Fibroblast of skin of abdomen (primary cell): ENCODE measurements around the gene THRA. TPM values are rescaled to one million over a fixed set of nuclear protein-coding genes. Genes with fewer than 3 reads are reported as not detected.
A peak's percentile ranks its signal among the peaks of the same experiment; 100 is the strongest.

Experiments used
- DNase-seq: peaks from one replicate; pipeline ENCODE4 v3.0.0-alpha.2; 2013
- polyA plus RNA-seq, 2 experiments: library from polyadenylated mRNA; unstranded; fragments of 120-200 nt; gene quantifications; one replicate each; pipeline ENCODE4 v1.2.1, GENCODE V29; 2013; ENCODE audit not compliant: insufficient read length in 2 of 2

Gene THRA
- 41.4 TPM for polyA plus RNA-seq (2013, experiment 1 of 2; ENCODE audit: insufficient read length)
- polyA plus RNA-seq (2013, experiment 2 of 2; ENCODE audit: insufficient read length), result 41.2 TPM

DNA sequence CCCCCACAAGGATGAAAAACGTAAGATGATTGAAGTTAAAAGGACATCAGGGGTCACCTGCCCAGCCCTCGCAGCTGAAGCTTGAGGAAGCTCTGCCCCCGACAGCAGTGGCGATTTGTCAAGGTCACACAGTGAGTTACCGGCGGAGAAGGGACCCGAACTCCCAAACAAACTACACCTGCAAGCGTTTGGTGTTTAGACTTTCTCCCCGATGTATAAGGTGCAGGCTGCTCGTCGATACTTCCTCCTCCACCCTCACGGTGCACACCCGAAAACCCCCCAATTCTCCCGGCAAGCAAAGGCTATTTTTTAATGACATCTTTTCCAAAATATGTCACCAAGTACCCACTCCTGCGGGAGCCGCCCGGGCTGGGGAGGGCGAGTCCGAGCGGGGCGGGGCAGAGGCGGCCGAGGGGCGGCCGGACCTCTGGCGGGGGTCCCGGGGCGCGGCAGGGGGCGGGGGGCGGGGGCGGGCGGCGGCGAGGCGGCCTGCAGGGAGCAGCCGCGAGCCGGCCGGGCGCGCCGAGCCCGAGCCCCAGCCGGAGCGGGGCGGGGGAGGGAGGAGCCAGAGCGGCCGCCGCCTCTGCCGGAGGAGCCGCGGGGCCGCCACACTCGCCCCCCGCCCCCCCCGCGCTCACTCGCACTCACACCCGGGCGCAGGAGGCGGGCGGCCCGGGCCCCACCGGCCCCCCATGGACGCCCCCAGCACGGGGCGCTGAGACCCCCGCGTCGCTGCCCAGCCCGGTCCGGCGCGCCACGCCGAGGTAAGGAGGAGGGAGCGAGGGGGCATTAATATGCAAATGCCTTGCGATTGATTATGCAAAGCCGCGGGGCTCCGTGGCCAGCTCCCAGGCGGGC is at the start of gene THRA:
TSS of gene THRA (plus strand) at position 637 of the 858 bp plus-strand sequence. CDS start 11,524 bp downstream, outside the sequence.
- DNase-seq, result peak; percentile 53

GRCh38 chr17:40014375-40014980 is 48.3 kb upstream of the THRA start:
- peak; percentile 22 for DNase-seq

- no peak for DNase-seq
Measured at GRCh38 chr17:40015005-40015997, 47.5 kb upstream of the THRA start, which contains the start of gene CSF3. TSS of gene CSF3 (plus strand) at chr17:40015440. CDS start at chr17:40015475, 35 bp downstream.

- DNase-seq, result no peak
Measured at GRCh38 chr17:40015998-40016985, 46.5 kb upstream of the THRA start.

DNA sequence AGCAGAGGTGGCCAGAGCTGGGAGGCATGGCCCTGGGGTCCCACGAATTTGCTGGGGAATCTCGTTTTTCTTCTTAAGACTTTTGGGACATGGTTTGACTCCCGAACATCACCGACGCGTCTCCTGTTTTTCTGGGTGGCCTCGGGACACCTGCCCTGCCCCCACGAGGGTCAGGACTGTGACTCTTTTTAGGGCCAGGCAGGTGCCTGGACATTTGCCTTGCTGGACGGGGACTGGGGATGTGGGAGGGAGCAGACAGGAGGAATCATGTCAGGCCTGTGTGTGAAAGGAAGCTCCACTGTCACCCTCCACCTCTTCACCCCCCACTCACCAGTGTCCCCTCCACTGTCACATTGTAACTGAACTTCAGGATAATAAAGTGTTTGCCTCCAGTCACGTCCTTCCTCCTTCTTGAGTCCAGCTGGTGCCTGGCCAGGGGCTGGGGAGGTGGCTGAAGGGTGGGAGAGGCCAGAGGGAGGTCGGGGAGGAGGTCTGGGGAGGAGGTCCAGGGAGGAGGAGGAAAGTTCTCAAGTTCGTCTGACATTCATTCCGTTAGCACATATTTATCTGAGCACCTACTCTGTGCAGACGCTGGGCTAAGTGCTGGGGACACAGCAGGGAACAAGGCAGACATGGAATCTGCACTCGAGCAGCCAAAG is 45.2 kb upstream of the THRA start:
- DNase-seq, result no peak

DNA sequence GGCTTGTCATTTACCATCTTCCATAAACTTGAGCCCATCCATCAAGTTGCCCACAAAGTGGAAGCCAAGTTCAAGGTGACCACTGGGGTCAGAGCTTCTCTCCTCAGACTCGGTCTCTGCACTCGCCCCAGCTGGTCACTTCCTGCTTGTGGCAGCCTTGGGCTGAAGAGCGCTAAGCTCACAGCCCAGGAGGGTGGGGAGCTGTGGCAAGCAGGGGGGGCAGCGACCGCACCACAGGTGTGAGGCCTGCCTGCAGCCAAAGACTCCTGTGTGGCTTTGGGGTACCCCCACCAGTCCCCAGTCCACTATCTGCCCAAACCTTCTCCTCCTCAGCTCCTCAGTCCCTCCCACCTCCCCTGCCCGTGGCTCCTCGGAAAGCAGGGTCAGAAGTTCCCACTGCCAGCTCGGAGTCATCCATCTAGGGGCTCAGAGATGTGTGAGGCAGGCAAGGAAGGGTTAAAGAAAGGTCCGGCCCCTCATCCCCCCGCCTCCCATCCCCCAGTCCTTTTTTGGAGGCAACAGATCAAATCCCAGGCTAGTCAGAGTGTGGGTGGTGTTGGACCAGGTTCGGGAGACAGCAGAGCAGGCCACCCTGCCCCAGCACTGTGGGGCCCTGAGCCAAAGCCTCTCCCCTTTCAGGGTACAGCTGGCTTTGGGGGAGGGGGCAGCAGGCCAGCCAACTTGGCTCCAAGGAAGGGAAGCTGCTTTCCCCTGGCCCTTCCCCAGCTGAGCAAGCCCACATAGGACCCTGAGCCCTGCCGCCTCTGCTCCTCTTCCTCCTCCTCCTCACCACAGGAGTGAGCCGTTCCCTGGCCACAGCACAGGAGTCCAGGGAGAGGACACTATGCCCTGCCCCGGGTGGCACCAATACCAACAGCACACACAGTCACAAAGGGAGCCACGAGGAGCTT is 44.3 kb upstream of the THRA start:
- peak; percentile 35 for DNase-seq

- DNase-seq, result peak; percentile 63
Measured at GRCh38 chr17:40019140-40019991, 43.4 kb upstream of the THRA start.

- DNase-seq, result no peak
Measured at GRCh38 chr17:40020146-40020545, 42.6 kb upstream of the THRA start.

GRCh38 chr17:40021451-40021971 is 41.3 kb upstream of the THRA start:
- DNase-seq, result peak; percentile 55

DNA sequence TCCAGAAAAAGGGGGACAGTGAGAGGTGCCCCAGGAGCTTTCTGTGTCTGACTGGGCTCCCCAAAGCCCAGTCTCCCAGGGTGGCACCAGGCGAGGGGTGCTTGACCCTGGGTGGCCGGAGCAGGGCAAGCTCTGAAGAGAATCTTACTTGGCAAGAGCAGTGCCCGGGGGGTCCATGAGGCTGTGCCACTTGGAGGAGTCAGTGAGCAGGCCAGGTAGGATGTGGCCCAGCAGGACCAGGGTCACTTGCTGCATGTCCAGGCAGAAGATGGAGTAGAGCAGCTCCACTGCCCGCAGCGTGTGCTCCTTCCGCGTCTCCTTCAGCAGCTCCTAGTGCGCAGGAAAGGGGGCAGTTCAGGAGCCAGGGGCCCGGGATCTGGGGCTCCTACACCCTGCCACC is 40.3 kb upstream of the THRA start:
- DNase-seq, result no peak

DNA sequence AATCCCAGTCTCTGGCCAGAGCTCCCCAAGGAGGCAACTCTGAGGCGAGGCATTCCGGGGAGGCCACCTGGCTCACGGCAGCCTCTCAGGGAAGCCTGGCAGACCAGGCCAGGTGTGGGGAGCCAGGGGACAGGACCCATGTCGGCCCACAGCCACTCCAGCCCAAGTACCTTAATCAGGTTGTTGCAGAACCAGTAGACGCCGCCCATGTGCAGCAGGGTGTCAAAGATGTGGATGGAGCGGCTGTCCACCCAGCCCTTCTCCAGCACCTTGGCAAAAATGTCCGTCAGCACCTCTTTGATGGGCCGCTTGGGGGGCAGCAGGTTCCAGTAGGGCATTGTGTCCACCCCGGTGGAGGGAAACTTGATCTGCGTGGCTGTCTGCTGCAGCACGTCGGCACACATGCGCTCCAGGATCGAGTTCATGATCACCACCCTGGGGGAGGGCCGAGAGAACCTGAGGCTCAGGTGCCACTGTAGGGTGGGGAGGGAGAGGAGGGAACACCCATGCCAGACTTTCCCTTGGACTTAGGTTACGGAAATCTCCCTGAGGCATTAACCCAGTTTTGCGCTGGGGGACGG is 39.7 kb upstream of the THRA start:
- no peak for DNase-seq

GRCh38 chr17:40023590-40024292 is 39.0 kb upstream of the THRA start:
- no peak for DNase-seq

- no peak for DNase-seq
Measured at GRCh38 chr17:40024901-40025300, 37.9 kb upstream of the THRA start.

DNA sequence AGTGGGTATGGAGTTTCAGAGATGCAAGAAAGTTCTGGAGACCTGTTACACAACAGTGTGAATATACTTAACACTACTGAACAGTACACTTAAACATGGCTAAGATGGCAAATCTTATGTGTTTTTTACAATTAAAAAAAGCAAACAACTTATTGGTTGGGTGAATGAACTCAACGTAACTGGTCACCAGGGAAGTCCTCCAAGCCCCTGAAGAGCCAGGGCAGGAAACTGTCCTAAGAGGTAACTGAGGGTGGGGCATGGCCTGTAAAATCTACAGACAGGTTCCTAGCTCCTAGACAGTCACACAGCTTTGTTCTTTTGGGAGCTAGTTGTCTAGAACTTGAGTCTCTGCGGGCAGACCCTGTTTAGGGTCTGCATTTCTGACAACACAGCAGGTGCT is 37.2 kb upstream of the THRA start:
- DNase-seq, result no peak

DNA sequence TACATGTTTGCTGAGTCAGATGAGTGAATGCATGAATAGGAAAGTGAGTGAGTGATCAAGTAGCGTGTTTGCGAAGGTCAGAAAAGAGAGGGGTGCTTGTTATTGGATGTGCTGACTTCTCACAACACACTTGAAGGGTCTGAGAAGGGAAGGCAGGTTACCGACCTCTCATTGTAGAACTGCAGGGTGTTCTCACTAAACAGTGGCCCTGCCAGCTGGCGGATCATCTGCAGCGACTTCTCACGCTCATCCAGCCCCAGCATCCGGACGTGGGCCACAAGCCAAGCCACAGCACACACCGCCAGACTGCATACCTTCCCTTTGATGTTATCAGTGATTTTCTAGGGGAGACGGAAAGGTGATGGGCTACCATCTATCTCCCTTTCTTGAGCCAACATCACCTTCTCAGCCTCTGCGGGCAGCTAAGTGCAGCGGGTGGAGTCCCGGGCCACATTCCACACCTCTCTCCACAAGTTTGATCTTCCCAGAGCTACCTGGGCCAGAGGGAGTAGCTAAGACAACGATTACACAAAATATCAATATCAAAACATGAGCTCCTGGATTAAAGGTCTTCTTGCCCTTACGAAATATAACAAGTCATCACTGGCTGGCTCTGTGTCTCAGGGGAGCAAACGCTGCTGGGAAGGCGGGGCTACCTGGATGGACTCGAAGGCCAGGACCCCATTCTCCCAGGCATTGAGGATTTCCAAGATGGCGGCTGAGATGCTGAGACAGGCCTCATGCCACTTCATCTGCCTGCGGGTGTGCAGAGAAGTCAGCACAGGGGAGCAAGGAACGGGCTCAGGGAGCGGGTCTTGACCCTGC is 36.6 kb upstream of the THRA start:
- no peak for DNase-seq
